Endothelial cell (in vitro differentiated cells): ENCODE results near the gene TFRC. TPM values are rescaled to one million over a fixed set of nuclear protein-coding genes. Genes with fewer than 3 reads are reported as not detected.

Experiments
- DNase-seq: peaks from one replicate; pipeline ENCODE4 v3.0.0; 2021; ENCODE audit warnings: low spot score
- H3K27ac Mint-ChIP-seq: one replicate; pipeline ENCODE4 v1.8.0; 2021; ENCODE audit warnings: mixed read lengths, inconsistent platforms; ENCODE audit not compliant: unreplicated experiment
- H3K27me3 Mint-ChIP-seq: one replicate; pipeline ENCODE4 v1.8.0; 2021; ENCODE audit warnings: mild to moderate bottlenecking, moderate library complexity, mixed read lengths, inconsistent platforms; ENCODE audit not compliant: unreplicated experiment
- H3K36me3 Mint-ChIP-seq: one replicate; pipeline ENCODE4 v1.8.0; 2021; ENCODE audit warnings: mild to moderate bottlenecking, low read depth, mixed read lengths, inconsistent platforms; ENCODE audit not compliant: unreplicated experiment
- H3K4me1 Mint-ChIP-seq: one replicate; pipeline ENCODE4 v1.8.0; 2021; ENCODE audit warnings: mild to moderate bottlenecking, mixed read lengths, inconsistent platforms; ENCODE audit not compliant: unreplicated experiment
- H3K4me3 Mint-ChIP-seq: one replicate; pipeline ENCODE4 v1.8.0; 2021; ENCODE audit warnings: mild to moderate bottlenecking, mixed read lengths, inconsistent platforms; ENCODE audit not compliant: unreplicated experiment
- H3K9me3 Mint-ChIP-seq: one replicate; pipeline ENCODE4 v1.8.0; 2021; ENCODE audit warnings: mixed read lengths, inconsistent platforms; ENCODE audit not compliant: unreplicated experiment
- long read RNA-seq: library from polyadenylated mRNA; unstranded; transcript quantifications from one replicate; pipeline ENCODE4 v2.0.0, GENCODE V29; 2020; ENCODE audit not compliant: unreplicated experiment
- total RNA-seq: library from RNA; stranded (reverse); fragmentation: NEBNext Ultra II Directional; extraction: Animal tissue kit (Norgen Biotek cat#: 25700); gene quantifications from one replicate; pipeline ENCODE4 v1.2.1, GENCODE V29; 2021; ENCODE audit not compliant: unreplicated experiment
- TF ChIP-seq, protein P1 (sequence below): fragments of 200-600 bp; sonication (generic); IDR thresholded peaks from one replicate; pipeline ENCODE4 v1.5.0; 2021; ENCODE audit warnings: antibody characterized with exemption; ENCODE audit not compliant: unreplicated experiment

Gene TFRC
- total RNA-seq = 23.5 TPM
- long read RNA-seq = 0 reads

DNA sequence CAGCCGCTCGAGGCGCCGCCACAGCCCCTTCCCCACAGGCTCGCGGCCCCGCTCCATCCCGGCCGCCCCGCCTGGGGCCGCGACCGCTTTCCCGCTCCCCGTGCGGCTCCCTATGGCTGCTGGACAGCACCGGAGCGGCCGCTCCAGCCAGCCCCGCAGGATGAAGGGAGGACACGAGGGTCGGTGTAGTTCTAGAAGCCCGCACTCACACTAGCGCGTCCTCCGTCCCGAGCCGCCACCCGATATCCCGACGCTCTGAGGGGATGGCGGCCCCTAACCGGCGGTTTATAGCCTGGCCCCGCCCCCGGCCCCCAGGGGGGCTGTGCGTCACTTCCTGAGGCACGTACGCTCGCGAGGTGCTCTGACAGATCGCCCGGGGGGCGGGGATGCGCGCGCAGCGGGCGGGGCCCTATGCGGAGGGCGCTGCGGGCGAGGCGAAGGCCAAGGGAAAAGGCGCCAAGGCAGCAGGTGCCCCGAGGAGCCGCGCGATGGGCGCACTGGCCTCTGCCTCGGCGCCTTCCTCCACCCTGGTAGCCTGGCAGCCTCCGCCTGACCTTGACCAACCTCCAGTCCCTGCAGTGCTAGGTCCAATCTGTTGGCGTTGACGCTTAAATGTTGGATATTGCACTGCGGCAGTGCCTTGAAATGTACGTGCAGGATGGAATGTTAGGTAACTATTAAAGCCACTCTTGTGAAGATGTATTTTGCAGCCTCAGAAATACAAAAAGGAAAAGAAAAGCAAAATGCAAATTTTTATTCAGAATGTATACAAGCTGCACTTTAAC lies at the start of gene TFRC:
Gene TFRC, minus strand, starts transcription at position 257 of the 785 bp plus-strand sequence. CDS start 4,991 bp downstream, outside the sequence.
- Mint-ChIP-seq H3K27me3 (peaks cover 3% of the 10 kb centered on the region), H3K9me3 (no peaks in the 10 kb centered on the region), H3K27ac (no peak within 1 kb of the TSS), H3K4me3 (peak within 1 kb of the TSS; percentile 98), H3K36me3 (no peaks in the 10 kb centered on the region), H3K4me1 (peaks cover 8% of the 10 kb centered on the region)
- TF ChIP-seq, protein P1, sequence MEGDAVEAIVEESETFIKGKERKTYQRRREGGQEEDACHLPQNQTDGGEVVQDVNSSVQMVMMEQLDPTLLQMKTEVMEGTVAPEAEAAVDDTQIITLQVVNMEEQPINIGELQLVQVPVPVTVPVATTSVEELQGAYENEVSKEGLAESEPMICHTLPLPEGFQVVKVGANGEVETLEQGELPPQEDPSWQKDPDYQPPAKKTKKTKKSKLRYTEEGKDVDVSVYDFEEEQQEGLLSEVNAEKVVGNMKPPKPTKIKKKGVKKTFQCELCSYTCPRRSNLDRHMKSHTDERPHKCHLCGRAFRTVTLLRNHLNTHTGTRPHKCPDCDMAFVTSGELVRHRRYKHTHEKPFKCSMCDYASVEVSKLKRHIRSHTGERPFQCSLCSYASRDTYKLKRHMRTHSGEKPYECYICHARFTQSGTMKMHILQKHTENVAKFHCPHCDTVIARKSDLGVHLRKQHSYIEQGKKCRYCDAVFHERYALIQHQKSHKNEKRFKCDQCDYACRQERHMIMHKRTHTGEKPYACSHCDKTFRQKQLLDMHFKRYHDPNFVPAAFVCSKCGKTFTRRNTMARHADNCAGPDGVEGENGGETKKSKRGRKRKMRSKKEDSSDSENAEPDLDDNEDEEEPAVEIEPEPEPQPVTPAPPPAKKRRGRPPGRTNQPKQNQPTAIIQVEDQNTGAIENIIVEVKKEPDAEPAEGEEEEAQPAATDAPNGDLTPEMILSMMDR = no peak
- peak; percentile 85 for DNase-seq

DNA sequence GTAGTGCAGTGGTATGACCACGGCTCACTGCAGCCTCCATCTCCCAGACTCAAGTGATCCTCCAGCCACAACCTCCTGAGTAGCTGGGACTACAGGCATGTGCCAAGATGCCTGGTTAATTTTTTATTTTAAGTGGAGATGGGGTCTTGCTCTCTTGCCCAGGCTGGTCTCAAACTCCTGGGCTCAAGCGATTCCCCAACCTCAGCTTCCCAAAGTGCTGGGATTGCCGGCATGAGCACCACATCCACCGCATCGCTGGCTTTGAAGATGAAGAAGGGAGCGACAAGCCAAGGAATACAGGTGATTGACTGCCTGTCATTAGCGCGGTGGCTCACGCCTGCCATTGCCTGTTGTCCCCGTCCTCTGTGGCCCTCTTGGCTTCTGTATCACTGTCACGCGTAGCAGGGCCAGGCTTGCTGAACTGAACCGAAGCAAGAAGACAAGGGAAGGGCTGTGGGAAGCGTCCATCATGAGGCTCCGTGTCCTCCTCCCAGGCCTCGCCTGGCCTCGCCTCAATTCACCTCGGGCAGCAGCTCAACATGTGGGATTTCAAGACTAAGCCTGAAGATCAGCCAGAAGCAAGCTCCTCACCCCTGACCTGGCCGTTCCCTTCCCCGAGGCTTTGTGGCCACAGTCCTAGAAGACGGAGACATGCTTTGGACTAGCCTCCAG lies 46.4 kb upstream of the TFRC start:
- TF ChIP-seq, protein P1 = no peak
- no peaks in the 10 kb centered on the region for H3K36me3 Mint-ChIP-seq
- H3K4me1 Mint-ChIP-seq = peaks cover 9% of the 10 kb centered on the region
- peaks cover 3% of the 10 kb centered on the region for H3K27me3 Mint-ChIP-seq
- no peak for DNase-seq
- H3K9me3 Mint-ChIP-seq = no peaks in the 10 kb centered on the region
- H3K27ac Mint-ChIP-seq = no peak overlapping the region
- H3K4me3 Mint-ChIP-seq = no peak overlapping the region

- Mint-ChIP-seq H3K4me3 (no peak overlapping the region), H3K27me3 (peaks cover 3% of the 10 kb centered on the region), H3K36me3 (no peaks in the 10 kb centered on the region), H3K27ac (peak overlapping the region; percentile 39), H3K4me1 (peaks cover 9% of the 10 kb centered on the region), H3K9me3 (no peaks in the 10 kb centered on the region)
- no peak for DNase-seq
- TF ChIP-seq, protein P1 = no peak
Measured at GRCh38 chr3:196127308-196128040, 45.6 kb upstream of the TFRC start.

- H3K9me3 Mint-ChIP-seq = no peaks in the 10 kb centered on the region
- H3K4me1 Mint-ChIP-seq = peaks cover 24% of the 10 kb centered on the region
- H3K27me3 Mint-ChIP-seq = peaks cover 1% of the 10 kb centered on the region
- H3K4me3 Mint-ChIP-seq = no peak overlapping the region
- TF ChIP-seq, protein P1 = no peak
- H3K36me3 Mint-ChIP-seq = no peaks in the 10 kb centered on the region
- H3K27ac Mint-ChIP-seq = no peak overlapping the region
- no peak for DNase-seq
Measured at GRCh38 chr3:196124608-196125007, 42.7 kb upstream of the TFRC start.
